GM19238 (cell line): ENCODE data around the gene SPAG16.
"Not testable (repeated sequence)": the region's sequence is repeated elsewhere in the genome, so short reads cannot be mapped to it uniquely, and the experiment has no call there.

Experiments used
- DNase-seq: peaks from one replicate; pipeline ENCODE4 v3.0.0; 2011; ENCODE audit warnings: low spot score; ENCODE audit not compliant: insufficient read length

SPAG16 gene

GRCh38 chr2:213995400-213996105 lies 711.3 kb downstream of the SPAG16 start:
- no peak for DNase-seq

- not testable (repeated sequence) for DNase-seq
Observed at GRCh38 chr2:213998976-213999375, 714.7 kb downstream of the SPAG16 start.

- no peak for DNase-seq
Observed at GRCh38 chr2:214004463-214004862, 720.2 kb downstream of the SPAG16 start.

GRCh38 chr2:214005337-214005736 lies 721.1 kb downstream of the SPAG16 start:
- no peak for DNase-seq

GRCh38 chr2:214006601-214007000 lies 722.3 kb downstream of the SPAG16 start:
- DNase-seq = no peak

GRCh38 chr2:214011676-214012075 lies 727.4 kb downstream of the SPAG16 start:
- no peak for DNase-seq

- DNase-seq = no peak
Observed at GRCh38 chr2:214014551-214015220, 730.4 kb downstream of the SPAG16 start.

- no peak for DNase-seq
Observed at GRCh38 chr2:214019229-214019972, 735.1 kb downstream of the SPAG16 start.

- DNase-seq = no peak
Observed at GRCh38 chr2:214019973-214020345, 735.7 kb downstream of the SPAG16 start.

- no peak for DNase-seq
Observed at GRCh38 chr2:214029190-214029589, 744.9 kb downstream of the SPAG16 start.

- DNase-seq = no peak
Observed at GRCh38 chr2:214031566-214031965, 747.3 kb downstream of the SPAG16 start.

- DNase-seq = no peak
Observed at GRCh38 chr2:214034417-214034816, 750.2 kb downstream of the SPAG16 start.

- DNase-seq = no peak
Observed at GRCh38 chr2:214035091-214035852, 751.0 kb downstream of the SPAG16 start.

GRCh38 chr2:214035921-214036320 lies 751.7 kb downstream of the SPAG16 start:
- no peak for DNase-seq

GRCh38 chr2:214038186-214038585 lies 753.9 kb downstream of the SPAG16 start:
- DNase-seq = no peak

- DNase-seq = no peak
Observed at GRCh38 chr2:214050731-214051130, 766.5 kb downstream of the SPAG16 start.

- DNase-seq = no peak
Observed at GRCh38 chr2:214051585-214051984, 767.3 kb downstream of the SPAG16 start.

GRCh38 chr2:214052235-214052634 lies 768.0 kb downstream of the SPAG16 start:
- no peak for DNase-seq

GRCh38 chr2:214057986-214058385 lies 773.7 kb downstream of the SPAG16 start:
- DNase-seq = no peak

- not testable (repeated sequence) for DNase-seq
Observed at GRCh38 chr2:214062279-214062678, 778.0 kb downstream of the SPAG16 start.

- no peak for DNase-seq
Observed at GRCh38 chr2:214064471-214064870, 780.2 kb downstream of the SPAG16 start.

- DNase-seq = no peak
Observed at GRCh38 chr2:214066862-214067261, 782.6 kb downstream of the SPAG16 start.
